GM21737 (cell line): Measurements from ENCODE around the gene TNF.

Experiments
- ATAC-seq: cut with Tn5 transposase; IDR thresholded peaks from one replicate; pipeline ENCODE4 v1.9.1; 2021; ENCODE audit warnings: mild to moderate bottlenecking, moderate library complexity; ENCODE audit not compliant: unreplicated experiment

The TNF gene

GRCh38 chr6:31575335-31575901 lies at the start of gene TNF:
Gene TNF (plus strand): TSS chr6:31575565. CDS start chr6:31575742, 177 bp downstream.
- ATAC-seq = no peak

- no peak for ATAC-seq
Measured at GRCh38 chr6:31525932-31526591, 49.3 kb upstream of the TNF start.

- no peak for ATAC-seq
Measured at GRCh38 chr6:31528307-31528777, 47.0 kb upstream of the TNF start.

GRCh38 chr6:31528821-31529328 lies 46.5 kb upstream of the TNF start, which contains the start of gene MCCD1:
Gene MCCD1 (plus strand): TSS chr6:31528962. CDS start chr6:31529015, 53 bp downstream.
- no peak for ATAC-seq

- no peak for ATAC-seq
Measured at GRCh38 chr6:31529329-31530150, 45.8 kb upstream of the TNF start.

- no peak for ATAC-seq
Measured at GRCh38 chr6:31530659-31531058, 44.7 kb upstream of the TNF start.

- no peak for ATAC-seq
Measured at GRCh38 chr6:31531162-31531561, 44.2 kb upstream of the TNF start.

GRCh38 chr6:31531771-31532643 lies 43.4 kb upstream of the TNF start:
- ATAC-seq = no peak

- no peak for ATAC-seq
Measured at GRCh38 chr6:31532644-31533454, 42.5 kb upstream of the TNF start.

GRCh38 chr6:31533455-31533841 lies 41.9 kb upstream of the TNF start:
- no peak for ATAC-seq

- no peak for ATAC-seq
Measured at GRCh38 chr6:31534011-31534410, 41.4 kb upstream of the TNF start.

- no peak for ATAC-seq
Measured at GRCh38 chr6:31534521-31535040, 40.8 kb upstream of the TNF start.

GRCh38 chr6:31535538-31536324 lies 39.6 kb upstream of the TNF start:
- ATAC-seq = no peak

GRCh38 chr6:31538805-31539400 lies 36.5 kb upstream of the TNF start:
- no peak for ATAC-seq

GRCh38 chr6:31540640-31541039 lies 34.7 kb upstream of the TNF start:
- no peak for ATAC-seq

- no peak for ATAC-seq
Measured at GRCh38 chr6:31541059-31541657, 34.2 kb upstream of the TNF start.

GRCh38 chr6:31541658-31542521 lies 33.5 kb upstream of the TNF start, which contains the start of gene DDX39B:
Gene DDX39B (minus strand): TSS chr6:31542003. CDS start chr6:31540532, 1,471 bp downstream.
- peak; percentile 62 for ATAC-seq
